Measurements from ENCODE around the gene KLC1.
A peak's percentile ranks its signal among the peaks of the same experiment; 100 is the strongest.

KLC1 gene

DNA sequence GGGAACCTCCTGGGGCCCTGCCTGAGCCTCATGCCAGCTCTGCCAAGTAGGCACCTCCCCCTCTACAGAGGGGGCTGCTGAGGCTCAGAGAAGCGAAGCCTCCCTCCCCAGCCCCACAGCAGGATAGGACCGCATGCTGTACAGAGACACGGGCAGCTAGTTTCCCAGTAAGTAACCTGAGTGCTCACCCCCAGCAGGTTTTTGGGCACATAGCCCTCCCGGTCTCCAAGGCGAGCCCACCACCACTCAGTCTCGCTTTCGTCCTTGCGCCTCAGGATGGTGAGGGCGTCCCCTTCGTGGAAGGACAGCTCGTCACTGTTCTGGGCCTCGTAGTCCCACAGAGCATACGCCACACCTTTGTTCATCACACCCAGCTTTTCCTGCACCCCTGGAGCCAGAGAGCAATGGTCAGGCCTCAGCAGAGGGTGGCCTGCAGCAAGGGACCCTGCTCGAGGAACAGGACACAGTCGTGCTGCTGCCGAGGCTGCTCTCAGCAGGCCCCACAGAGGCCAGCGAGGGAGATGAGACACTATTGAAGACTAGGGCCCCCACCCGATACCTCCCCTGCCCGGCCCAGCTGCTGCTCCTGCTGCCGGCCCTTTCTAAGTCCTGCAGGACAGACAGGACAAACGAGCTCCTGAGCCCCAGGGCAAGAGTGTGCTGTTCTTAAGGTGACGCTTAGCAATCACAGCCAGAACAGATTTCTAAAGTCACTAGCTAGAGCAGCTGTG, 107.0 kb downstream of the KLC1 start:
- DNase-seq (ENCODE audit: low read depth in 2 of 2): no peak

DNA sequence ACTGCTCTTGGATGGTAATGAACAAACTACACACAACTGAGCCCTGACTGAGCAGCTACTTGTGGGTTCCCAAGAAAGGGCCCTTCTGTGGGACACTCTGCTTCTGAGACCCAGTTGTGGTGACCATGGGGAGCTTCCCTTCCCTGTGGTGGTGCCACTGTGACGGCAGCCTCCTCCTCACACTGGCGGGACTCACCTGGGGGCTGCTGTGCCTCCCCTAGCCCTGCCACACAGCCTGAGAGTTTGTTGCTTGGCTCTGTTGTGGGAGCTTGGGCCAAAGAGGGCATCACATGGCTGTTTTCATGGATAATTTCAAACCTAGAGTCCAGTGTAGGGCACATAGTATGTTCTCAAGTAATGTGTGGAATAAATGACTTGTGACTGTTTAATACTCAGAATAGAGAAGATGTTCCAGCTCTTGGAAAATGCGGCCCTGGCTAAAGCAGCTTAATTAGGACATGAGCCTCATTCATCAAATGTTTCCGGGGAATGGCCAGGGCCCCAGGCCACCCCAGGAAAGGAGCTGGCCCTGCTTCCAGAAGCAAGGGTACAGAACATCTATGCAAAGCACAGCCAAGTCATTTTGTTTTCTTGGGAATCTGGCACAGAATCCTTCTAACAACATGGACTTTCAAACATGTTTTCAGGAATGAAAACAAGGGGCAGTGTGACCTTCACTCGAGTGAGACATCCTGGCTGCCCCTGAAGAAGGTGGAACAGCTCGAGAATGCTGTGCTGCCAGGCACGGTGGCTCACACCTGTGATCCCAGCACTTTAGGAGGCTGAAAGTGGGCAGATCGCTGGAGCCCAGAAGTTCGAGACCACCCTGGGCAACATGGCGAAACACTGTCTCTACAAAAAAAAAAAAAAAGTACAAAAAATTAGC, 107.8 kb downstream of the KLC1 start:
- no peak for DNase-seq (ENCODE audit: low read depth in 2 of 2)

DNA sequence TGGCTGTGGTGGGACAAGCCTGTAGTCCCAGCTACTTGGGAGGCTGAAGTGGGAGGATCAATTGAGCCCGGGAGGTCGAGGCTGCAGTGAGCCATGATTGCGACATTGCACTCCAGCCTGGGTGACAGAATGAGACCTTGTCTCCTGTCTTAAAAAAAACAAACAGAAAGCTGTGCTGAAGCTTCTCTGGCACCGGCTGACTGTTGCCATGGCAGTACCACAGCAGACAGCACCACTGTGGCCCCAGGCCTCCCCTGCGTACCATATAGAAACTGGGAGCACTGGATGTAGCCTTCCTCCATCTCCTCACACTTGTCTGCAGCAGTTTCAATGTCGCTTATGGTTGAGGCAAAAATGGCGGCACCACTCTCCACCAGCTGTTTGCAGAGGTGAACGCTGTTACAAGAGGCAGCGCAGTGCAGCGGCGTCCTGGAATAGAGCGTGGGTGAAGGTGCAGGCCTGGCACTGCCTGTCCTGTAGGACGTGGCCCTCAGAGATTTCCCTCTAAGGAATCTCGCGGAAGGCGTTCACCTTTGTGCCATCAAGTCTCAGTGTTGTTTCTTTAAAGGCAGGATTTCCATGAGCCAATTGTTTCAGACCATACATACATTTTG, 108.5 kb downstream of the KLC1 start:
- no peak for DNase-seq (ENCODE audit: low read depth in 2 of 2)

DNA sequence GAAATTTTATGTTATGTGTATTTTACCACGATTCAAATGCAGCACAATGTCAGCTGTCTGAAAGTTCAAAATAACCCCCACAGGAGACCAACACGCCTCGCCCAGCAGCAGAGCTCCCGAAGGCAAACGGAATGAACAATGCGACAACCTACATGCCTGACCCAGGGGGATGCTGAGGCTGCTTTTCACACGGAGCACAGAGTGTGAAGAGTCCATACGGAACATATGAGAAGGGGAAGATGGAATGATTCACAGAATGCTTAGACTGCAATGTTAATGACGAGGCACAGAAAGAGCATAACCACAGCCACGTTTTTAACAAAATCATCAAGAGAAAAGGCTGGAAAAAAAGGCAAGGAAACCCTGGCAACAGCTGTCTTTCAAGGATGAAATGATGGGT, 109.2 kb downstream of the KLC1 start:
- DNase-seq (ENCODE audit: low read depth in 2 of 2): peak in 1 of 2 experiments; percentile 36

DNA sequence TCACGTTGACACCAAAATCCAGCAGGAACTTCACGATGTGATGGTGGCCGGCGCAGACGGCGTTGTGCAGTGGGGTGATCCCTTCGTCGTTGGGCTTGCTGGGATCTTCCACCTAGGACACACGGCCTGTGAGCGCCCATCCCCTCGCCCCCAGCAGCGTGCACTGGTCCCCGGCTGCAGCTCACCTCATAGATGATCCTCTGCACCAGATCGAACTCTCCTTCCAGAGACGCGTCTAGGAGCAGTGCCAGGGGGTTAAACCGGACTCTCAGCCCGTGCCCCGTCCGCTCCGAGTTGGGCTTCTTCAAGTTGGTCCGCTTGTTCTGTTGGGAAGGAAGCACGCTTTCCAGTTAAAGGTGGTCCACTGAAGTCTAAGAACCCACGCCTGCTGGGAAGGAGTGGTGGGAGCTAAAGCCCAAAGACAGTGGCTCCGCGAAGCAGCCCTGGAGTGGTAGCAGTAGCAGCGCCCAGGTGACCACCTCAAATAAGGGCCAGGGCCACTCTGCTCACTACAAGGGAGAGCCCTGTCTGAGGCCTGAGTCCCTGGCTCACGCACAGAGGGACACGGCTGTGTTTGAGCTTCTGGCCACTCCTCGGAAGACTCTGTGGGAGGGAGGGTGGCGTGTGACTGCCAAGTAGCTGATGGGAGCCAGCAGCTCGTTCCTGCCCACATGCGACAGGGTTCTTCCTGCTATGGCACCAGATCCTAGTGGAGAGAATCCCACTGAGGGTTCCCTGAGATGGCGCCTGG, 109.9 kb downstream of the KLC1 start:
- no peak for DNase-seq (ENCODE audit: low read depth in 2 of 2)

DNA sequence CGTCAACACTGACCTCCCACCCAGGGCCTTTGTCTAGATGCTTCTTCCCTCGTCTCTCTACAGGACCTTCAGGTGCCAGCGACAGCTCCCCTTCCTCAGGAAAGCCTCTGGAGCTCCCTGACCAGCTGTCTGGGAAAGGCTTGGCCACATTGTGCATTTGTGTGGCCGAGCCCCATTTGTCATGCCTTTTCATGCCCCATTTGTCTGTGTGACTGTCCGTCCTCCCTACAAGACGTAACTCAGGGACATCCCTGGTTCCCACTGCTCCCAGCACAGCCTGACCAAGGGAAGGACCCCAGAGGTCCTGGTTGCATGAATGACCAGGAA, 110.4 kb downstream of the KLC1 start:
- no peak for DNase-seq (ENCODE audit: low read depth in 2 of 2)

DNA sequence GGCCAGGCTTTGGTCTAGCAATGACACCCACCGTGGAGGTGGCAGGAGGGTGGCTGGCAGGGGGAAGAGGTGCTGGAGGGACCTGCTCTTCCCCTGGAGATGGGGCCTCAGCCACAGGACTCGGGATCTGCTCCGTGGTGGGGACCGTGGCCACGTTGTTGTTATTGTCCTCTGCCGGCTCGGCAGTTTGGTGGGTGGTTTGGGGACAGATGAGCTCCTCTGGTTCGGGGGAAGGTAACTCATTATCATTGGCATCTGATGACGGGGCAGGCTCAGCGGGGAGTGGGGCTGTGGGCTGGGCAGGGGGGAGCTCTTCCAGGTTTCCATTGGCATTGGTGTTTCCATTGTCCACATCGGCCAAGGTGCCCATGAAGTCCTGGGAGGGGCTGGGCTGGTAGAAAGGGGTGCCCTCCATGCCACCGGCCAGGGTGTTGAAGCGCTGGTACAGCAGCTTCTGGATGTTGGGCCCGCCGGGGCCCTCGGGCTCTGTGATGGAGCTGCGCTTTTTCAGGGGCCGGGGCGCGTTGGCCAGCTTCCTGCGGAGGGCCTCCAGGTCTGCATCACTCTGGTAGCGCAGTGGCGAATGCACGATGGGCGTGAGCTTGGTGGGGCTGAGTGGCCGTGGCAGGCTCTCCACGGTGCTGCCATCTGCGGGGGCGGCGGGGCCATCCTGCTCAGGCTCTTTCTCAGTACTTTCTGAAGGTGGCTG, 110.9 kb downstream of the KLC1 start:
- no peak for DNase-seq (ENCODE audit: low read depth in 2 of 2)

DNA sequence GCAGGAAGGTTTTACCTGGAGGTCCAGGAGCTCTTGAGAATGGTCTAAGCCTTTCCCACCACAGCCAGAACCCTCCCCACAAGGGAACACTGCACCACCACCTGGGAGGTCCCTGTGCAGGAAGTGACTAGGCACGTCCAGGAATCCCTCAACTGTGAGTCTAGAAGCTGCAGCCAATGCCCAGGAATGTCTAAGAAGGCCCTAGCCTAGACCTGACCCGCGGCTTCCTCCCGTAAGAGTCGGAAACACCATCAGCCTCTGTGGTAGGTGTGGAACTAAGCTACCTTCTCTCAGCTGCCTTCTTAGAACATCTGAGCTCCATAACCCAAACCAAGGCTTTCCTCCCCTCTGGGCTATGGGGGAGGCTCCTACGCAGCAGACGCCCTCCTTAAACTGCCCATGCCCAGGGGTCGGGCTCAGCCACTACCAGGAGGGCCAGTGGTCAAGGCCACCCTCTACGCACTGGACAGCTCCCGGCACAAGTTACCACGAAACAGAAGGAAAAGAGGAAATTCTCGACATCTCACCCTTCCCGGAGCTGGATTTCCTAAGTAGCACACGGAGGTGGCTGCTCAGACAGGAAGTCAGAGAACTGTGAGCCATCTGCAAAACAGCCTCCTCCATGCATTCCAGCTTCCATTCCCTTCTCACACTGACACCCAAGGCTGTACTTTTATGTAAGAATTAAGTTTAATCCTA, 112.1 kb downstream of the KLC1 start:
- DNase-seq (ENCODE audit: low read depth in 2 of 2): no peak

DNA sequence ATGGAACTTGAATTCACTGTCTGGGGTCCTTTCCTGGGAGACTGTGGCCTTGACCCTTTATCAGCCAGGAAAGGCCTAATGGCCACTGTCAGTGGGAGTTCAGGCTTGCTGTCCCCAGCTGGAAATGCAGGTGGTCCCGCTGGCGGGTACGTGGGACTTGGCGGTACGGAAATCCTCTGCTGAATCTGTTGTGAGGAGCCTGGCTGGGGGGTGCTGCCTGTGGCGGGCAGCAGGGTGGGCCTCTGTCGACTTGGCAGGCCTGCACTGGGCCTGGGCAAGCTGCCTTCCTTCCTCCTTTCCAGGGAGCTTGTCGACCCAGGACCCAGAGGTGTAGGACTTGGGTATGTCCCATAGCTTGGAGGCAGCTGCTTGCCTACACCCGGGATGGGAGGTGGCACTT, 112.9 kb downstream of the KLC1 start:
- no peak for DNase-seq (ENCODE audit: low read depth in 2 of 2)

DNA sequence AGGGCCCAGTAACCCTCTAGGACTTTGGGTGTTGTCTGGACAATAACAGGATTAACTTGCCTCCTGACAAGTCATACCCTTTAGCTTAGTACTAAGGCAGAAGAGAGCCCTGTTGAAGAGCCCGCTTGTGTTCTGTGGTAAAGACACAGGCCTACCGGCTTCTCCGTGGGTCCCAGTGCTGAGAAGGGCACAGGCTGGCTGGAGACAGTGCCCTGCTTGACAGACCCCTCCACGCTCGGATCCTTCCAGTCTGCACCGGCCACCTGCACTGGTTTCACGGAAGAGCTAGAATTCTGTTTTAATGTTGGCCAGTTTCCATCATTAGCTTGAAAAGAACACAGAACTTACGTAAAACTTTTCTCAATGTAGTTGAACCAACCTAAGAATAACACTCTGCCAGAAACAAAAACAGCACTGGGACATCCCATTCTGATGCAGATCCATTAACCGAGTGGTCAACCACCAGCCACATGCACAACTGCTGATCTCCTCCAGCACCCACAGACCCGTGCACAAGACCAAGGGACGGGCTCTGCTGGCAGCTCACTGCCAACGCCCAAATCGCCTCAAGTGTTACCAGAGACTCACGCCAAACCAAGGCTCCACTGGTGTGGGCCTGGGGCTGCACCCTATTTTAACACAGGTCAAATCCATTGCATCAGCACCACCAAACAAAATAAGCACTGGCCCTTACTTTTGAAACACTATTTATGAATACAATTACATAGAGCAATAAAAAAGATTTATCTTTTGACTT, 113.7 kb downstream of the KLC1 start:
- DNase-seq (ENCODE audit: low read depth in 2 of 2): no peak

DNA sequence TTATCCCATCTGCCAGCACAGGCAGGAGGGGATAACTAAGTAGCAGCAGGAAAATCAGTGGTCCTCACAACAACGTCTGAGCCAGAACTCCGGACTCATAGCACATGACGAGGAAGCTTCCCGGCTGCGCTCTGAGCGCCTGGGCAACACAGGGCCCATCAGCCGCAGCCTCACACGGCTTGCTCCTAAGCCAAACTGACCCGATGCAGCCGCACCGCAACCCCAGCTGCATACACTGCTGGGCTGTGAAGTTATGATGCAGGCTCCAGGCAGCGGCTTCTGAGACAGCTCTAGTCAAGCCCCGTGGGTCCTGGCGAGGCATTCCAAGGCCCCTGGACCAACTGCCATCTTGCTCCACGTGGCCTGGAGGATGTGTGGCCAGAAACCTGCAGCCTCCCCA, 114.7 kb downstream of the KLC1 start:
- DNase-seq (ENCODE audit: low read depth in 2 of 2): no peak

DNA sequence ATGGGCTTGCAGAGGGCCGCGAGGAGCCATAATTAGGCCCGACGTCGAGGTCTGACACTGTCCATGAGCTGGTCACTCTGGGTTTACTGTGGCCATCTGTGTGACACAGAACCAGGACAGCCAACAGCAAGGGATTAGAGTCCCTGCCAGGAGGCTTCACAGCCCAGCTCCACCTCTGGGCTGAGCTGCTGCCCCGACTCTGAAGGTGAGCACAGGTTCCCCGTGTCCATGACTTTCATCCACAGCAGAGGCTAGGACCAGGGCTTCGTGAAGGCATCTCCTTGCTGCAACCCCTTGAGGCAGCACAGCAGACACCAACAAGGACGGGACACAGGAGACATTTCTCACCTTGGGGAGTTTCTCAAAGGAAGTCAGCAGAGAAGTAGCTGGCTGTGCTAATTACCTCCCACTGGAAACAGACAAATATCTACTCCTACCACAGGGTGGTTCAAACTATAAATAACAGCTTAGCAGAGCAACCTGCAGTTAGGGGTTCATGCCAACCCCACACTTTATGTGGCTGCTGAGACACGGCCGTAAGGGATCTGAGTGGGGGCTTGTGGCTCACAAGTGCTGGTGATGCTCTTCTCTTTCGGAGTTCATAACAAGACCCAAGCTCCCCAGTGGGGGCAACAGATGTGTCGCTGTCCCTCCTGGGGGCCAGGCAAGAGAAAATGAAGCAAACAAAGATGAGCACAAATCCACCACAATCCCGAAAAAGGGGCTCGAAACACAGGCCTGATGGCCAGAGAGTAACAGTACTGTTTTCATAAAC, 115.8 kb downstream of the KLC1 start:
- DNase-seq (ENCODE audit: low read depth in 2 of 2): no peak

DNA sequence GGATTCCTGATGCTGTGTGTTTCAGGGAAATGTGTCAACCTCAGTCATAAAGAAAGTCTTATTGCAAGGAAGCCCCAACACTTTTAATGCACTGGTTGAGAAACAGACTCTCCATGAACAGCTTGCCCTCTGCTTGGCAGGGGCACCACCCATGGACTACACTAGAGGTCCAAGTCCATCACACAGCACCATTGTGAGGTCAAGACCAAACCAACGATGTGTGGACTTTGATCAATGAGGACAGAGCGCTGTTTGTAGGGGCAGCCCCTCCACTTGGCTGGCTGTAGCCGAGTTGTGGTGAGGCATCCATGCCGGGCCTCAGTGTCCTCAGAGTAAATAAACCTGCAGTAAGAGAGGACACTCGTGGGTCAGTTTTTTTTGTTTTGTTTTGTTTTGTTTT, 116.4 kb downstream of the KLC1 start:
- DNase-seq (ENCODE audit: low read depth in 2 of 2): no peak

DNA sequence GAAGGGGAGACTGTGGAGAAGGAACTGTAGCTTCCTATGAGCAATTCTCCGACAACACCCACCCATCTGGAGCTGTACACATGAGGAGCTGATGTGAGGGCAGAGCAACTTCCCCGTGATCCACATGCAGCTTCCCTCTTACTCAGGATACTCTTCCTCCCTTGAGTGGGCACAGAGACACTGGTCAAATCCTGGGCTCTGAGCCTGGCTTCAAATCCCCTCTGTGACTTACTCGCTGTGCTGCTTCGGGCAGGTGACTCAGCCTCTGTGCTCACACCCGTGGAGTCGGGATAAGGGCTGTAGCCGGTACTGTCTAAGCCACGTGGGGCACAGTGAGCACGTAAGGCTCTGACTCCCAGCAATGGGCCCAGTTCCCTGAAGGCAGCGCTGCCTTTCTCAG, 117.7 kb downstream of the KLC1 start:
- no peak for DNase-seq (ENCODE audit: low read depth in 2 of 2)

DNA sequence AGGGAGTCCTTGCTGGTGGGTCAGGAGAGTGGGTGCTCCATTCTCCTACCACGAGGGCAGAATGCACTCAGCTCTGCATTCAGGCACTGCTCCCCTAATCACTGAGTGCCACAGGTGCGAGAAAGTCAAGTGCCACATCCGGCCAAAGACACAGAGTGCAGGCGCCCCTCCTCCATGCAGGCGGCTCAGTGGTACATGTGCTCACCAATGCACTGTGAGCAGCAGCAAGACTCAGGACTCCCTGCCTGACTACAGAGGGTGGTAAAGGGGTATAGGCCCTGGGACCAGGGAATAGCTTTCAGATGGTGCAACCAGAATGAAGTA, 119.5 kb downstream of the KLC1 start:
- DNase-seq (ENCODE audit: low read depth in 2 of 2): no peak

DNA sequence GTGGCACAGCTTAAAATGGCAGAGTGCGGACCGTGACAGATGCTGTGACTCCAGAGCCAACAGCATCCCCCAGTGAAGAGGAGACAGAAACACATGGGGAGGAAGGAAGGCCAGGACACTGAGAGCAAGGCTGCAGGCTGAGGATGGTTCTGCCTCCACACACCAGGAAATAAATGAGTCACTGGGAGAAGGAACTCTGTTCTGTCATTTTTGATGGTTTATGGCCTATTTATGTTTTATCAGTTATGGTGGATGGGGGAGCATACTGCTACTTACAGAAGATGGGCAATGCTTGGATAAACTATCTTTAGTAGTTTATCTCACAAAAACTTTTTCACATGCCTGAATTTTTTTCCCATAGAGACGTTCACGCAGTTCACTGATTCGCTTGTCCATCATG, 120.4 kb downstream of the KLC1 start:
- DNase-seq (ENCODE audit: low read depth in 2 of 2): no peak

DNA sequence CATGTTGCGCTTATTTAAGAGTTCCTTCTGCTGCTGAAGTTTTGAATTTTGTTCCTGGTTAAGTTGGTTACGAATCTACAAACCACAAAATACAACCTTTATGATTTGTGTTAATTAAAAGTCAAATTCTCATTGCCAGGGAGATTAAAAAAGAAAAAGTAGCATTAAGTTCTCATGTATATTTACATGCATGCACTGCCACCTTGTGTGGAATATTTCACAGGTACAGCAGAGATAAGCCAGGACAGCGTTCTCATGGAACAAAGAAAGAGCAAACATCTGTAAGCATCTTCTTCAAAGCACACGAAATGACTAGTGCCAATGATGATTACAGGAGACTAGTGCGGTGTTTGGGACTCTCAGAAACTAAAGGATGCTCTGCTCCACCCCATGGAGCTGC, 120.8 kb downstream of the KLC1 start:
- no peak for DNase-seq (ENCODE audit: low read depth in 2 of 2)
